Activated CD4-positive, alpha-beta T cell treated with anti-CD3 and anti-CD28 coated beads, Interleukin-2, amount 50 U/mL, for 16 hours (primary cell): ENCODE results near the gene ACER2.

Source experiments
- DNase-seq: peaks from one replicate; pipeline ENCODE4 v3.0.0-alpha.2; 2020

ACER2 gene

GRCh38 chr9:19456996-19457692, 48.3 kb downstream of the ACER2 start:
- DNase-seq, result peak; percentile 73

GRCh38 chr9:19457693-19458009, 48.8 kb downstream of the ACER2 start:
- DNase-seq, result no peak

GRCh38 chr9:19460243-19460642, 51.4 kb downstream of the ACER2 start:
- DNase-seq, result no peak

- no peak for DNase-seq
These were observed 52.3 kb downstream of the ACER2 start for GRCh38 chr9:19461135-19461534.

- no peak for DNase-seq
These were observed 55.4 kb downstream of the ACER2 start for GRCh38 chr9:19464061-19464763.

GRCh38 chr9:19464764-19465585, 56.2 kb downstream of the ACER2 start:
- DNase-seq, result peak; percentile 69

GRCh38 chr9:19465586-19466279, 56.9 kb downstream of the ACER2 start:
- no peak for DNase-seq

- no peak for DNase-seq
These were observed 57.5 kb downstream of the ACER2 start for GRCh38 chr9:19466280-19466639.

GRCh38 chr9:19469271-19469670, 60.5 kb downstream of the ACER2 start:
- no peak for DNase-seq

GRCh38 chr9:19470567-19470966, 61.8 kb downstream of the ACER2 start:
- no peak for DNase-seq

GRCh38 chr9:19470981-19471650, 62.3 kb downstream of the ACER2 start:
- no peak for DNase-seq

- peak; percentile 59 for DNase-seq
These were observed 63.2 kb downstream of the ACER2 start for GRCh38 chr9:19471737-19472648.

GRCh38 chr9:19473605-19474004, 64.8 kb downstream of the ACER2 start:
- no peak for DNase-seq

- DNase-seq, result no peak
These were observed 71.1 kb downstream of the ACER2 start for GRCh38 chr9:19479874-19480273.

- DNase-seq, result no peak
These were observed 71.5 kb downstream of the ACER2 start for GRCh38 chr9:19480345-19480744.

- no peak for DNase-seq
These were observed 72.5 kb downstream of the ACER2 start for GRCh38 chr9:19481121-19481870.

- no peak for DNase-seq
These were observed 73.2 kb downstream of the ACER2 start for GRCh38 chr9:19481971-19482404.

GRCh38 chr9:19484699-19485098, 75.9 kb downstream of the ACER2 start:
- DNase-seq, result no peak

- DNase-seq, result no peak
These were observed 76.4 kb downstream of the ACER2 start for GRCh38 chr9:19485193-19485592.

GRCh38 chr9:19486803-19487202, 78.0 kb downstream of the ACER2 start:
- no peak for DNase-seq

GRCh38 chr9:19488721-19489120, 79.9 kb downstream of the ACER2 start:
- DNase-seq, result no peak
